ENCODE data around the gene MEIS1. TPM values are rescaled to one million over a fixed set of nuclear protein-coding genes. Genes with fewer than 3 reads are reported as not detected.

Gene MEIS1
- total RNA-seq, 4 donors from 2014 or later = 9.2 to 22.6 (median 18.8) TPM

GRCh38 chr2:66576561-66577320 lies 141.8 kb downstream of the MEIS1 start:
- 1 to 2% methylated on average over 34 to 36 of the region's 37 CpGs for whole genome bisulfite sequencing, 2 donors
- H3K4me3 ChIP-seq (ENCODE audit: low read depth, poor library complexity, severe bottlenecking) = peak overlapping the region; percentile 13
- no peak for TF ChIP-seq CTCF (IDR thresholded peaks at IDR 0.05)
- no peak for TF ChIP-seq POLR2A (IDR thresholded peaks at IDR 0.05)
- intact Hi-C loops (cut with DNase I; ENCODE audit: low total_unique reads) = loop anchor here (5.0 kb wide), 1 partner anchor 139 kb away; the partner anchor contains the start of gene MEIS1
- DNase-seq (ENCODE audit: low spot score in 2 of 2) = no peak

- no peak overlapping the region for H3K4me3 ChIP-seq (ENCODE audit: low read depth, poor library complexity, severe bottlenecking)
- 13 to 16% methylated on average over 42 of the region's 42 CpGs for WGBS, 2 donors
- TF ChIP-seq POLR2A (IDR thresholded peaks at IDR 0.05) = no peak
- TF ChIP-seq CTCF (IDR thresholded peaks at IDR 0.05) = no peak
- intact Hi-C loops (cut with DNase I; ENCODE audit: low total_unique reads) = loop anchor here (5.0 kb wide), 1 partner anchor 140 kb away; the partner anchor contains the start of gene MEIS1
- no peak for DNase-seq (ENCODE audit: low spot score in 2 of 2)
Observed at GRCh38 chr2:66577321-66578053, 142.6 kb downstream of the MEIS1 start.

- no peak for DNase-seq (ENCODE audit: low spot score in 2 of 2)
- TF ChIP-seq POLR2A (IDR thresholded peaks at IDR 0.05) (no peak), CTCF (IDR thresholded peaks at IDR 0.05) (no peak)
- WGBS, 2 donors = 20 to 51% methylated on average over 27 of the region's 27 CpGs
- intact Hi-C loops (cut with DNase I; ENCODE audit: low total_unique reads) = loop anchor here (5.0 kb wide), 1 partner anchor 141 kb away; the partner anchor contains the start of gene MEIS1
- no peak overlapping the region for H3K4me3 ChIP-seq (ENCODE audit: low read depth, poor library complexity, severe bottlenecking)
Observed at GRCh38 chr2:66578054-66578686, 143.2 kb downstream of the MEIS1 start.

- WGBS, 2 donors = 37 to 57% methylated on average over 10 of the region's 10 CpGs
- intact Hi-C loops (cut with DNase I; ENCODE audit: low total_unique reads) = loop anchor here (5.0 kb wide), 1 partner anchor 141 kb away; the partner anchor contains the start of gene MEIS1
- no peak for DNase-seq (ENCODE audit: low spot score in 2 of 2)
- no peak for TF ChIP-seq CTCF (IDR thresholded peaks at IDR 0.05)
- TF ChIP-seq POLR2A (IDR thresholded peaks at IDR 0.05) = no peak
- H3K4me3 ChIP-seq (ENCODE audit: low read depth, poor library complexity, severe bottlenecking) = no peak overlapping the region
Observed at GRCh38 chr2:66578687-66579106, 143.8 kb downstream of the MEIS1 start.

GRCh38 chr2:66579186-66580126 lies 144.5 kb downstream of the MEIS1 start:
- WGBS, 2 donors = 50 to 56% methylated on average over 10 of the region's 10 CpGs
- no peak for TF ChIP-seq CTCF (IDR thresholded peaks at IDR 0.05)
- no peak for TF ChIP-seq POLR2A (IDR thresholded peaks at IDR 0.05)
- no peak overlapping the region for H3K4me3 ChIP-seq (ENCODE audit: low read depth, poor library complexity, severe bottlenecking)
- DNase-seq (ENCODE audit: low spot score in 2 of 2) = no peak
- intact Hi-C loops (cut with DNase I; ENCODE audit: low total_unique reads) = loop anchor here (5.0 kb wide), 1 partner anchor 142 kb away; the partner anchor contains the start of gene MEIS1

Data from lower leg skin (tissue), 4 donors.